Caco-2 (cell line): ENCODE measurements around the gene GLB1L. TPM values are rescaled to one million over a fixed set of nuclear protein-coding genes. Genes with fewer than 3 reads are reported as not detected.
A peak's percentile ranks its signal among the peaks of the same experiment; 100 is the strongest.

Experiments
- BruUV-seq: library from RNA; stranded (reverse); fragments of 400-500 nt; replicated peaks from 2 replicates; lab custom pipeline; 2021; lab: Mats Ljungman, UMichigan
- CTCF ChIA-PET: fragments of 300-600 bp; sonication (Branson Sonifier 250); formaldehyde crosslinking; loops from one replicate; lab custom pipeline; 2022; ENCODE audit warnings: antibody characterized with exemption; lab: Charles Lee
- POLR2A ChIA-PET: fragments of 300-600 bp; sonication (Branson Sonifier 250); formaldehyde crosslinking; loops from one replicate; lab custom pipeline; 2022; ENCODE audit warnings: antibody characterized with exemption; lab: Charles Lee
- DNase-seq, 2 experiments: peaks; one replicate each; pipeline versions ENCODE4 v3.0.0 to v3.0.0-alpha.2; 2020 to 2022
- H3K27me3 ChIP-seq: replicated peaks from 2 replicates; pipeline ENCODE4 v1.6.0; 2011; ENCODE audit warnings: low read length; ENCODE audit not compliant: control insufficient read depth, insufficient read depth
- H3K36me3 ChIP-seq: 2 replicates; pipeline ENCODE4 v1.5.1; 2011; ENCODE audit warnings: low read length; ENCODE audit not compliant: control insufficient read depth, insufficient read depth
- H3K4me1 ChIP-seq: fragments of 250-450 bp; sonication (Bioruptor Pico); 2 replicates; pipeline ENCODE4 v1.5.1; 2020; ENCODE audit warnings: mild to moderate bottlenecking
- H3K4me3 ChIP-seq: 2 replicates; pipeline ENCODE4 v1.5.1; 2011; ENCODE audit warnings: low read depth, mild to moderate bottlenecking, control low read depth, low read length
- H3K9me3 ChIP-seq: fragments of 250-450 bp; sonication (Bioruptor Pico); 2 replicates; pipeline ENCODE4 v1.5.1; 2020; ENCODE audit warnings: mild to moderate bottlenecking, moderate library complexity
- H3K27ac Mint-ChIP-seq: one replicate; pipeline ENCODE4 v1.8.0; 2022; ENCODE audit warnings: mixed read lengths; ENCODE audit not compliant: unreplicated experiment
- H3K27me3 Mint-ChIP-seq: one replicate; pipeline ENCODE4 v1.8.0; 2022; ENCODE audit warnings: mixed read lengths; ENCODE audit not compliant: insufficient read depth, unreplicated experiment
- H3K36me3 Mint-ChIP-seq: one replicate; pipeline ENCODE4 v1.8.0; 2022; ENCODE audit warnings: mild to moderate bottlenecking, mixed read lengths; ENCODE audit not compliant: insufficient read depth, unreplicated experiment
- H3K4me1 Mint-ChIP-seq: one replicate; pipeline ENCODE4 v1.8.0; 2022; ENCODE audit warnings: low read depth, mixed read lengths; ENCODE audit not compliant: unreplicated experiment
- H3K4me3 Mint-ChIP-seq: one replicate; pipeline ENCODE4 v1.8.0; 2022; ENCODE audit warnings: mild to moderate bottlenecking, moderate library complexity, mixed read lengths; ENCODE audit not compliant: unreplicated experiment
- H3K9me3 Mint-ChIP-seq: one replicate; pipeline ENCODE4 v1.8.0; 2022; ENCODE audit warnings: mixed read lengths; ENCODE audit not compliant: unreplicated experiment
- intact Hi-C: fragments of 100-400 bp; cut with micrococcal nuclease; formaldehyde crosslinking; loops from one replicate; pipeline ENCODE4 v1.10.0; 2022; ENCODE audit not compliant: unreplicated experiment
- total RNA-seq: library from RNA; stranded (reverse); gene quantifications from 2 replicates; pipeline ENCODE4 v1.2.3, GENCODE V29; 2022
- TF ChIP-seq, protein P1 (sequence below), 2 experiments: fragments of 200-600 bp in 1 of 2; IDR thresholded peaks; 1 replicate in 1 of 2; 2 replicates in 1 of 2; pipeline versions ENCODE4 v1.5.1 to v1.8.0; 2011 to 2022; ENCODE audit warnings: antibody characterized with exemption in 1 of 2, control low read depth in 1 of 2, inconsistent platforms in 1 of 2, low read depth in 1 of 2, low read length in 1 of 2, mild to moderate bottlenecking in 1 of 2, moderate library complexity in 1 of 2; ENCODE audit not compliant: insufficient read depth in 1 of 2, severe bottlenecking in 1 of 2, unreplicated experiment in 1 of 2

Gene GLB1L
- total RNA-seq, 1 experiment from 2014 or later = 3.3 TPM

DNA sequence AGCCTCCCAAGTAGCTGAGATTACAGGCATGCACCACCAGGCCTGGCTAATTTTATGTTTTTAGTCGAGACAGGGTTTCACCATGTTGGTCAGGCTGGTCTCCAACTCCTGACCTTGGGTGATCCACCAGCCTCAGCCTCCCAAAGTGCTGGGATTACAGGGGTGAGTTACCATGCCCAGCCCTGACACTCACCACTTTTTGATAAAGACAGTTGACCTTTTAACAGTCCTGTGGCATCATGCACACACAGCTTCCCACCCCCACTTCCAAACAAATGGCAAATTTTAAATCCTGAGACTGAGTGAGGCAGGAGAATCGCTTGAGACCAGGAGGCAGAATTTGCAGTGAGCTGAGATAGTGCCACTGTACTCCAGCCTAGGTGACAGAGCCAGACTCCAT lies 27.8 kb upstream of the GLB1L start:
- Histone ChIP-seq H3K9me3 (no peaks in the 10 kb centered on the region), H3K36me3 (no peaks in the 10 kb centered on the region), H3K27me3 (no peaks in the 10 kb centered on the region), H3K4me1 (peaks cover 28% of the 10 kb centered on the region), H3K4me3 (no peak overlapping the region)
- no peak overlapping the region for H3K27ac Mint-ChIP-seq
- H3K27me3 Mint-ChIP-seq = no peaks in the 10 kb centered on the region
- no TSS peak for BruUV-seq
- H3K36me3 Mint-ChIP-seq = peaks cover 4% of the 10 kb centered on the region
- H3K9me3 Mint-ChIP-seq = no peaks in the 10 kb centered on the region
- TF ChIP-seq, protein P1, sequence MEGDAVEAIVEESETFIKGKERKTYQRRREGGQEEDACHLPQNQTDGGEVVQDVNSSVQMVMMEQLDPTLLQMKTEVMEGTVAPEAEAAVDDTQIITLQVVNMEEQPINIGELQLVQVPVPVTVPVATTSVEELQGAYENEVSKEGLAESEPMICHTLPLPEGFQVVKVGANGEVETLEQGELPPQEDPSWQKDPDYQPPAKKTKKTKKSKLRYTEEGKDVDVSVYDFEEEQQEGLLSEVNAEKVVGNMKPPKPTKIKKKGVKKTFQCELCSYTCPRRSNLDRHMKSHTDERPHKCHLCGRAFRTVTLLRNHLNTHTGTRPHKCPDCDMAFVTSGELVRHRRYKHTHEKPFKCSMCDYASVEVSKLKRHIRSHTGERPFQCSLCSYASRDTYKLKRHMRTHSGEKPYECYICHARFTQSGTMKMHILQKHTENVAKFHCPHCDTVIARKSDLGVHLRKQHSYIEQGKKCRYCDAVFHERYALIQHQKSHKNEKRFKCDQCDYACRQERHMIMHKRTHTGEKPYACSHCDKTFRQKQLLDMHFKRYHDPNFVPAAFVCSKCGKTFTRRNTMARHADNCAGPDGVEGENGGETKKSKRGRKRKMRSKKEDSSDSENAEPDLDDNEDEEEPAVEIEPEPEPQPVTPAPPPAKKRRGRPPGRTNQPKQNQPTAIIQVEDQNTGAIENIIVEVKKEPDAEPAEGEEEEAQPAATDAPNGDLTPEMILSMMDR (IDR thresholded peaks at IDR 0.05; ENCODE audit: insufficient read depth in 1 of 2, low read depth in 1 of 2, low read length in 1 of 2, severe bottlenecking in 1 of 2, unreplicated experiment in 1 of 2) = no peak
- CTCF ChIA-PET = interaction anchor here (1.1 kb wide), 1 partner anchor 293 kb away, joined by 3 read pairs; no protein-coding TSS in a partner anchor
- intact Hi-C loops = no loop called here
- peaks cover 8% of the 10 kb centered on the region for H3K4me1 Mint-ChIP-seq
- DNase-seq = no peak
- POLR2A ChIA-PET = no interaction called here
- H3K4me3 Mint-ChIP-seq = no peak overlapping the region

DNA sequence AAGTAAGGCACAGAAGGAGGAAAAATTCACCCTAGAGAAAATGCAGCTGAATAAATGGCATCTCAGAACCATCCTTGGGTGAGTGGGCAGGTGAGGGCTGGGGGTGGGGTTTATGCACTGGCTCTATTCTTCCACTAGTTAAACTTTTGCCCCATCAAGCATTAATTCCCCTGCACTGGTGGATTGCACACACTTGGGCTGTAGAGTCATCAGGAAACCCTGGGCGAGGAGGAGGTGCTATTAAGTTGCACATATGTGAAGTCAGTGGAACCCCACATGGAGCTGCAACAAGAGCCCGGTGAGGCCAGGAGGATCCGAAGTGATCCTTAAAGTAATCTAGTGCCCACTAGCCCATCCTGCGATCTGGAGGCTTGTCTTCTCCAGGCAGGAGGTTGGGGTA lies 27.1 kb upstream of the GLB1L start:
- H3K36me3 Mint-ChIP-seq = peaks cover 4% of the 10 kb centered on the region
- Histone ChIP-seq H3K9me3 (no peaks in the 10 kb centered on the region), H3K4me3 (no peak overlapping the region), H3K4me1 (peaks cover 23% of the 10 kb centered on the region), H3K36me3 (no peaks in the 10 kb centered on the region), H3K27me3 (no peaks in the 10 kb centered on the region)
- TF ChIP-seq, protein P1 (IDR thresholded peaks at IDR 0.05; ENCODE audit: insufficient read depth in 1 of 2, low read depth in 1 of 2, low read length in 1 of 2, severe bottlenecking in 1 of 2, unreplicated experiment in 1 of 2) = no peak
- POLR2A ChIA-PET = no interaction called here
- peaks cover 5% of the 10 kb centered on the region for H3K4me1 Mint-ChIP-seq
- H3K9me3 Mint-ChIP-seq = no peaks in the 10 kb centered on the region
- intact Hi-C loops = no loop called here
- BruUV-seq = no TSS peak
- no peaks in the 10 kb centered on the region for H3K27me3 Mint-ChIP-seq
- H3K4me3 Mint-ChIP-seq = no peak overlapping the region
- CTCF ChIA-PET = interaction anchor here (1.1 kb wide), 1 partner anchor 293 kb away, joined by 3 read pairs; no protein-coding TSS in a partner anchor
- no peak for DNase-seq
- no peak overlapping the region for H3K27ac Mint-ChIP-seq

DNA sequence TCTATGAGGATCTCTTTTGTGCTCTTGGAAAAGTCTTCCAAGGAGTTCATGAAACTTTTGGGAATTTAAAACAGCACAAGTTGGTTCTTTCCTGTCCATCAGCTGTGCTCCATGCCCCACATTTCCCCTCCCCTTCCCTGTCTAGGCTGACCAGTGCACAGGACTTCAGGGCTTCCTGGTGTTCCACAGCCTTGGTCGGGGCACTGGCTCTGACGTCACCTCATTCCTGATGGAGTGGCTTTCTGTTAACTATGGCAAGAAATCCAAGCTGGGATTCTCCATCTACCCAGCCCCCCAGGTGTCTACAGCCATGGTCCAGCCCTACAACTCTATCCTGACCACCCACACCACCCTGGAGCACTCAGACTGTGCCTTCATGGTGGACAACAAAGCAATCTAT lies 25.8 kb upstream of the GLB1L start:
- no peak for DNase-seq
- Histone ChIP-seq H3K36me3 (no peaks in the 10 kb centered on the region), H3K4me3 (no peak overlapping the region), H3K27me3 (no peaks in the 10 kb centered on the region), H3K4me1 (peaks cover 21% of the 10 kb centered on the region), H3K9me3 (no peaks in the 10 kb centered on the region)
- intact Hi-C loops = no loop called here
- peaks cover 5% of the 10 kb centered on the region for H3K4me1 Mint-ChIP-seq
- TF ChIP-seq, protein P1 (IDR thresholded peaks at IDR 0.05; ENCODE audit: insufficient read depth in 1 of 2, low read depth in 1 of 2, low read length in 1 of 2, severe bottlenecking in 1 of 2, unreplicated experiment in 1 of 2) = no peak
- ChIA-PET CTCF (interaction anchor here (0.6 kb wide), 1 partner anchor 280 kb away, joined by 7 read pairs; no protein-coding TSS in a partner anchor), POLR2A (no interaction called here)
- peak overlapping the region; percentile 30 for H3K27ac Mint-ChIP-seq
- H3K9me3 Mint-ChIP-seq = no peaks in the 10 kb centered on the region
- BruUV-seq = no TSS peak
- H3K27me3 Mint-ChIP-seq = no peaks in the 10 kb centered on the region
- H3K36me3 Mint-ChIP-seq = peaks cover 4% of the 10 kb centered on the region
- no peak overlapping the region for H3K4me3 Mint-ChIP-seq
